Measurements from ENCODE around the gene DHX15. TPM values are rescaled to one million over a fixed set of nuclear protein-coding genes. Genes with fewer than 3 reads are reported as not detected.

Gene DHX15
- total RNA-seq, 1 donor from 2014 or later, result 215 TPM

GRCh38 chr4:24583451-24584210, 723 bp downstream of the DHX15 start:
- intact Hi-C loops (cut with micrococcal nuclease), result loop anchor here (1.0 to 10.0 kb wide), 10 partner anchors 13 to 1274 kb away; partner anchors contain the start of genes ANAPC4, PI4K2B, SEPSECS and ZCCHC4

GRCh38 chr4:24582235-24582832, 2.0 kb downstream of the DHX15 start:
- intact Hi-C loops (cut with micrococcal nuclease), result loop anchor here (2.0 to 10.0 kb wide), 7 partner anchors 36 to 1275 kb away; partner anchors contain the start of genes ANAPC4, PI4K2B and ZCCHC4

DNA sequence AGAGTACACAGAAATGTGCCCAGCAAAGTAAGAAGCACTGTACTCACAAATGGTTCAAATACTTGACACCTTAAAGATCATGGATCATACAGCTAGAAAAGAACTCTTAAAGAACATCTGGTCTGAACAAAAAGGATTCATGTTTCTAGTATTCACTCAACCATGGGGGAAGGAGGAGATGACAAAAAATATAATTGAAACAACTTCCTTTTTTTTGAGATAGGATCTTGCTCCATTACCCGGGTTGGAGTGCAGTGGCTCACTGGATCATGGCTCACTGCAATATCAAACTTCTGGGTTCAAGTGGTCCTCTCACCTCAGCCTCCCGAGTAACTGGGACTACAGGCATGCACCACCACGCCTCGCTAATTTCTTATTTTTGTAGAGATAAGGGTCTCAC, 6.0 kb downstream of the DHX15 start:
- intact Hi-C loops (cut with micrococcal nuclease), result no loop called here

DNA sequence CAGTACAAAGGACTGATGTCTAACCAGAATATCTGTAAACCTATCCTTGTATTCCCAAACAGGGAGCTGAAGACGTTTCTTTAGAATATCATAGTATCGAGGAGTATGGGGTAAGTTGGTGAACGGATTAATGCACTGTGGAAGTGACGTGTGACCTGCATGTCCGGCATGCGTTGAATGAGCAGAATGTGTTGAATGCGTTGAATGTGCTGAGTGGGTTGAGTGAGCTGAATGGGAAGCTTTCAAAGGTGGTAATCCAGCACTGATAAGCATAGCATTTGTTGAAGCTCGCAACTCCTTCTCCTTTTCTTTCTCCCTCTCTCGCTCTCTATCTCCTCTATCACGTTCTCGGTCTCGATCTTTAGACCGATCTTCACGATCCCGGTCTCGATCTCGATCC, 8.1 kb downstream of the DHX15 start:
- intact Hi-C loops (cut with micrococcal nuclease), result no loop called here

- intact Hi-C loops (cut with micrococcal nuclease), result no loop called here
Measured at GRCh38 chr4:24574236-24574635, 10.1 kb downstream of the DHX15 start.

- intact Hi-C loops (cut with micrococcal nuclease), result no loop called here
Measured at GRCh38 chr4:24573582-24573981, 10.8 kb downstream of the DHX15 start.

- intact Hi-C loops (cut with micrococcal nuclease), result loop anchor here (1.0 kb wide), 1 partner anchor 14 kb away; the partner anchor contains the start of gene DHX15
Measured at GRCh38 chr4:24570574-24571236, 13.6 kb downstream of the DHX15 start.

- intact Hi-C loops (cut with micrococcal nuclease), result loop anchor here (1.0 kb wide), 1 partner anchor 14 kb away; the partner anchor contains the start of gene DHX15
Measured at GRCh38 chr4:24570172-24570571, 14.2 kb downstream of the DHX15 start.

- intact Hi-C loops (cut with micrococcal nuclease), result loop anchor here (1.0 kb wide), 1 partner anchor 15 kb away; the partner anchor contains the start of gene DHX15
Measured at GRCh38 chr4:24569662-24570061, 14.7 kb downstream of the DHX15 start.

- intact Hi-C loops (cut with micrococcal nuclease), result no loop called here
Measured at GRCh38 chr4:24568425-24568824, 15.9 kb downstream of the DHX15 start.

DNA sequence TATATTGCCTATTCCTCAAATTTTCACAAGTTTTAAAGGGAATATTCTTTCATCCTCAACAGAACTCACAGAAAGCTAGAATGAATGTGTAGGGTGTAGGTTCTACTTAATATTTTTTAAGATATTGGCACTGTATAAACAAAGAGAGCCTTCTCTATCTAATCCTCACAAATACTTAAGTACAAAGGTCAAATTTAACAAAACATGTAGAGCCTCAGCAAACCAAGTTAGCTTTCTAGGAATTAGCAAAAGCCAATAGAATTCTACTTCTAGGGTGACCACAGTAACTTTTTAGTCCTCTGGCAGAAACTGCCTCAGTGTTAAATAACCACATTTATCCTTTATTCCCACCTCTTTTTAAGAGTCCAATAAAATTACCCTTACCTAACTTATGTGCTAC, 19.3 kb downstream of the DHX15 start:
- intact Hi-C loops (cut with micrococcal nuclease), result no loop called here

- intact Hi-C loops (cut with micrococcal nuclease), result no loop called here
Measured at GRCh38 chr4:24564488-24564887, 19.9 kb downstream of the DHX15 start.

GRCh38 chr4:24561438-24562139, 22.8 kb downstream of the DHX15 start:
- intact Hi-C loops (cut with micrococcal nuclease), result no loop called here

GRCh38 chr4:24560868-24561368, 23.4 kb downstream of the DHX15 start:
- intact Hi-C loops (cut with micrococcal nuclease), result no loop called here

DNA sequence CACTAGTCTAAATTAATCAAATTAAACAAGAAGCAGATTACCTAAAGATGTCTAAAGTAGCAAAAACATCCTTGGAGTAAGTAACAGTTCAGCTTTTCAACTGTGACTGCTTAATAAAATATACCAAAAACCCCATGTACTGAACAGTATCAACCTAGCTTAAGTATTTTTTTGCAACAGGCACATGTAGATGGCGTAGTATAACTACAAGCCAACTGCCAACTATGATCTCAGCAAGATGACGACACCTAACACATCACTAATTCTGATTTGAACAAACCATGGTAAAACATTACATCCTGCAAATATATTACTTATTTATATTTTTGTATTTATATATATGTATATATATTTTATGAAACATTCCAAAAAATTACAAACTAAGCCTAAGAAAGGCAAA, 24.5 kb downstream of the DHX15 start:
- intact Hi-C loops (cut with micrococcal nuclease), result no loop called here

GRCh38 chr4:24559032-24559821, 25.1 kb downstream of the DHX15 start:
- intact Hi-C loops (cut with micrococcal nuclease), result no loop called here

- intact Hi-C loops (cut with micrococcal nuclease), result no loop called here
Measured at GRCh38 chr4:24557026-24558025, 27.0 kb downstream of the DHX15 start.

GRCh38 chr4:24551492-24552289, 32.7 kb downstream of the DHX15 start:
- intact Hi-C loops (cut with micrococcal nuclease), result no loop called here

All from T-helper 2 cell treated with Interferon-gamma antibody and Interleukin-4, amounts not matched to agents 100 ng/mL and 5 ng/mL, for 36 hours (primary cell).